ENCODE results near the gene TBX3.
A peak's percentile ranks its signal among the peaks of the same experiment; 100 is the strongest.

TBX3 gene

GRCh38 chr12:114669401-114670290 lies 14.3 kb downstream of the TBX3 start:
- TF ChIP-seq CTCF (conservative IDR thresholded peaks at IDR 0.05; ENCODE audit: control insufficient read depth, insufficient read depth, low read depth, low read length): no peak
- DNase-seq (ENCODE audit: low read depth): peak; percentile 58
- H3K4me3 ChIP-seq (ENCODE audit: control insufficient read depth, low read depth, low read length): peak overlapping the region; percentile 22

GRCh38 chr12:114668886-114669288 lies 15.1 kb downstream of the TBX3 start:
- no peak for DNase-seq (ENCODE audit: low read depth)
- peak overlapping the region; percentile 47 for H3K4me3 ChIP-seq (ENCODE audit: control insufficient read depth, low read depth, low read length)
- no peak for TF ChIP-seq CTCF (conservative IDR thresholded peaks at IDR 0.05; ENCODE audit: control insufficient read depth, insufficient read depth, low read depth, low read length)

GRCh38 chr12:114668151-114668885 lies 15.7 kb downstream of the TBX3 start:
- H3K4me3 ChIP-seq (ENCODE audit: control insufficient read depth, low read depth, low read length): peak overlapping the region; percentile 47
- DNase-seq (ENCODE audit: low read depth): peak; percentile 87
- TF ChIP-seq CTCF (conservative IDR thresholded peaks at IDR 0.05; ENCODE audit: control insufficient read depth, insufficient read depth, low read depth, low read length): peak; percentile 43

GRCh38 chr12:114667669-114668150 lies 16.3 kb downstream of the TBX3 start:
- no peak for TF ChIP-seq CTCF (conservative IDR thresholded peaks at IDR 0.05; ENCODE audit: control insufficient read depth, insufficient read depth, low read depth, low read length)
- H3K4me3 ChIP-seq (ENCODE audit: control insufficient read depth, low read depth, low read length): peak overlapping the region; percentile 47
- DNase-seq (ENCODE audit: low read depth): no peak

GRCh38 chr12:114666746-114667668 lies 17.0 kb downstream of the TBX3 start:
- DNase-seq (ENCODE audit: low read depth): no peak
- H3K4me3 ChIP-seq (ENCODE audit: control insufficient read depth, low read depth, low read length): no peak overlapping the region
- no peak for TF ChIP-seq CTCF (conservative IDR thresholded peaks at IDR 0.05; ENCODE audit: control insufficient read depth, insufficient read depth, low read depth, low read length)

Data from fibroblast of mammary gland (primary cell).